ENCODE measurements around the gene LRRC59. TPM values are rescaled to one million over a fixed set of nuclear protein-coding genes. Genes with fewer than 3 reads are reported as not detected.

LRRC59 gene
- total RNA-seq, 1 experiment from 2014 or later = 221 TPM

- TF ChIP-seq SIN3A (IDR thresholded peaks at IDR 0.05; ENCODE audit: low read depth) = no peak
- TF ChIP-seq TCF7L2 (IDR thresholded peaks at IDR 0.05; ENCODE audit: borderline replicate concordance, extremely low read depth, insufficient read depth, insufficient read length) = peak; percentile 4
- no peak for TF ChIP-seq RAD21 (IDR thresholded peaks at IDR 0.05; ENCODE audit: low read depth)
- TF ChIP-seq FOSL1 (IDR thresholded peaks at IDR 0.05; ENCODE audit: low read depth) = no peak
- TF ChIP-seq ZFX (IDR thresholded peaks at IDR 0.05) = peak; percentile 91; the same call in 1 of the 2 replicates
- TF ChIP-seq CTCF (IDR thresholded peaks at IDR 0.05 in 2 of 3, conservative IDR thresholded peaks at IDR 0.05 in 1 of 3; ENCODE audit: borderline replicate concordance in 1 of 3, insufficient read depth in 1 of 3, low read depth in 2 of 3, low read length in 2 of 3) = no peak
- Histone ChIP-seq H3K27me3 (ENCODE audit: insufficient read depth, low read length) (no peaks in the 10 kb centered on the region), H3K4me3 (replicated peaks in 1 of 2; ENCODE audit: low read depth in 1 of 2, low read length in 2 of 2) (peak overlapping the region; percentile 89 to 90), H2AFZ (ENCODE audit: low read depth, low read length, poor library complexity, severe bottlenecking) (no peak overlapping the region), H3K36me3 (ENCODE audit: control insufficient read depth in 1 of 2, insufficient read depth in 2 of 2, low read length in 2 of 2) (no peaks in the 10 kb centered on the region), H3K27ac (ENCODE audit: low read depth, low read length) (peak overlapping the region; percentile 84; the same call in 1 of the 2 replicates), H3K4me2 (ENCODE audit: low read length) (peak overlapping the region; percentile 100), H3K9me2 (ENCODE audit: insufficient read depth) (no peaks in the 10 kb centered on the region), H3K9me3 (ENCODE audit: control insufficient read depth in 1 of 2, insufficient read depth in 1 of 2, low read depth in 1 of 2, low read length in 2 of 2) (no peaks in the 10 kb centered on the region), H3K79me2 (ENCODE audit: insufficient read depth, low read length) (peaks cover 44% of the 10 kb centered on the region), H4K20me1 (ENCODE audit: insufficient read depth) (no peaks in the 10 kb centered on the region), H3K4me1 (ENCODE audit: control insufficient read depth in 1 of 2, insufficient read depth in 2 of 2, low read length in 2 of 2) (peaks cover 12 to 34% of the 10 kb centered on the region in 2 experiments), H3K9ac (ENCODE audit: low read length) (peak overlapping the region; percentile 96)
- no TSS peak for BruUV-seq (replicated peaks)
- intact Hi-C loops (cut with micrococcal nuclease) = no loop called here
- CTCF ChIA-PET = interaction anchor here (1.2 to 2.2 kb wide), 3 partner anchors 15 to 146 kb away, joined by 6 to 7 read pairs (median 6); partner anchors contain the start of gene LRRC59
- ATAC-seq (peak; percentile 59), DNase-seq (ENCODE audit: low read depth, low spot score) (no peak)
- RAD21 ChIA-PET (ENCODE audit: low non-redundant PET in 1 of 2, low total read pairs in 2 of 2, uncharacterized antibody in 2 of 2, unreplicated experiment in 2 of 2) = no interaction called here
- POLR2A ChIA-PET = interaction anchor here (1.0 to 1.4 kb wide), 3 partner anchors 15 to 27 kb away, joined by 3 to 5 read pairs (median 3); no protein-coding TSS in a partner anchor
Measured at GRCh38 chr17:50346313-50347116, 50.8 kb downstream of the LRRC59 start.
